WTC11 (cell line): Measurements from ENCODE around the gene GABBR2. TPM values are rescaled to one million over a fixed set of nuclear protein-coding genes. Genes with fewer than 3 reads are reported as not detected.
A peak's percentile ranks its signal among the peaks of the same experiment; 100 is the strongest.

Experiments
- ATAC-seq: fragments of 200-7000 bp; cut with Tn5 transposase; 2 replicates; pipeline ENCODE4 v1.10.0; 2021; ENCODE audit warnings: mild to moderate bottlenecking, moderate library complexity
- CTCF ChIA-PET: fragments of 300-600 bp; sonication (Branson Sonifier 250); formaldehyde crosslinking; loops from one replicate; lab custom pipeline; 2021; ENCODE audit warnings: antibody characterized with exemption; lab: Charles Lee
- POLR2A ChIA-PET: fragments of 350-600 bp; sonication (Branson Sonifier 250); formaldehyde crosslinking; loops from one replicate; lab custom pipeline; 2021; ENCODE audit warnings: antibody characterized with exemption; lab: Charles Lee
- DNase-seq: peaks from one replicate; pipeline ENCODE4 v3.0.0; 2021; ENCODE audit warnings: low spot score
- H3K27ac Mint-ChIP-seq: 2 replicates; pipeline ENCODE4 v1.8.0; 2021; ENCODE audit warnings: mixed read lengths
- H3K27me3 Mint-ChIP-seq: 2 replicates; pipeline ENCODE4 v1.8.0; 2021; ENCODE audit warnings: low read depth, mild to moderate bottlenecking, moderate library complexity, mixed read lengths
- H3K36me3 Mint-ChIP-seq: 2 replicates; pipeline ENCODE4 v1.8.0; 2021; ENCODE audit warnings: mixed read lengths
- H3K4me1 Mint-ChIP-seq: 2 replicates; pipeline ENCODE4 v1.8.0; 2022; ENCODE audit warnings: mixed read lengths
- H3K4me3 Mint-ChIP-seq: 2 replicates; pipeline ENCODE4 v1.8.0; 2021; ENCODE audit warnings: mild to moderate bottlenecking, moderate library complexity, mixed read lengths
- H3K9me3 Mint-ChIP-seq: 2 replicates; pipeline ENCODE4 v1.8.0; 2021; ENCODE audit warnings: mixed read lengths
- ATF2 ChIP-seq: sonication (generic); formaldehyde crosslinking; IDR thresholded peaks from 2 replicates; pipeline ENCODE4 v1.8.1; 2022; ENCODE audit warnings: low read depth, missing genetic modification reagents, borderline replicate concordance
- ATF6 ChIP-seq: sonication (generic); formaldehyde crosslinking; IDR thresholded peaks from 2 replicates; pipeline ENCODE4 v1.8.1; 2023; ENCODE audit warnings: mild to moderate bottlenecking, missing genetic modification reagents
- ESRRA ChIP-seq: sonication (generic); formaldehyde crosslinking; IDR thresholded peaks from 2 replicates; pipeline ENCODE4 v1.8.1; 2022; ENCODE audit warnings: mild to moderate bottlenecking, missing genetic modification reagents, borderline replicate concordance
- FOXP1 ChIP-seq: sonication (generic); formaldehyde crosslinking; IDR thresholded peaks from 2 replicates; pipeline ENCODE4 v1.8.0; 2022; ENCODE audit warnings: missing genetic modification reagents, mild to moderate bottlenecking, moderate library complexity, borderline replicate concordance
- FOXP4 ChIP-seq: sonication (generic); formaldehyde crosslinking; IDR thresholded peaks from 2 replicates; pipeline ENCODE4 v1.8.0; 2022; ENCODE audit warnings: mild to moderate bottlenecking, missing genetic modification reagents
- GRHL2 ChIP-seq: fragments of 250-450 bp; sonication (Bioruptor Pico); IDR thresholded peaks from 2 replicates; pipeline ENCODE4 v1.8.0; 2022; ENCODE audit warnings: mild to moderate bottlenecking, moderate library complexity; ENCODE audit not compliant: insufficient replicate concordance, severe bottlenecking
- IRF1 ChIP-seq: sonication (generic); formaldehyde crosslinking; IDR thresholded peaks from 2 replicates; pipeline ENCODE4 v1.8.0; 2023; ENCODE audit warnings: missing genetic modification reagents
- JUN ChIP-seq: sonication (generic); formaldehyde crosslinking; IDR thresholded peaks from 2 replicates; pipeline ENCODE4 v1.8.0; 2023; ENCODE audit warnings: mild to moderate bottlenecking, missing genetic modification reagents
- NFE2L1 ChIP-seq: sonication (generic); formaldehyde crosslinking; IDR thresholded peaks from 2 replicates; pipeline ENCODE4 v1.8.1; 2023; ENCODE audit warnings: missing genetic modification reagents
- TCF7 ChIP-seq: sonication (generic); formaldehyde crosslinking; IDR thresholded peaks from 2 replicates; pipeline ENCODE4 v1.8.0; 2022; ENCODE audit warnings: mild to moderate bottlenecking, low read depth, missing genetic modification reagents, moderate library complexity
- TP53 ChIP-seq: sonication (generic); formaldehyde crosslinking; IDR thresholded peaks from 2 replicates; pipeline ENCODE4 v1.8.1; 2023; ENCODE audit warnings: mild to moderate bottlenecking, missing genetic modification reagents
- total RNA-seq: library from RNA; stranded (reverse); gene quantifications from 3 replicates; pipeline ENCODE4 v1.2.3, GENCODE V29; 2021
- TF ChIP-seq, protein P1 (sequence below): sonication (generic); formaldehyde crosslinking; IDR thresholded peaks from 2 replicates; pipeline ENCODE4 v1.8.1; 2023; ENCODE audit warnings: mild to moderate bottlenecking, missing genetic modification reagents, moderate library complexity
- TF ChIP-seq, protein P2 (sequence below): fragments of 250-450 bp; sonication (Bioruptor Pico); IDR thresholded peaks from 2 replicates; pipeline ENCODE4 v1.9.0; 2021; ENCODE audit warnings: mild to moderate bottlenecking, borderline replicate concordance
- TF ChIP-seq, protein P3 (sequence below): sonication (generic); formaldehyde crosslinking; conservative IDR thresholded peaks from 2 replicates; pipeline ENCODE4 v1.8.1; 2022; ENCODE audit warnings: mild to moderate bottlenecking, missing genetic modification reagents

The GABBR2 gene
- total RNA-seq, 1 experiment from 2014 or later: 0.92 TPM

GRCh38 chr9:98702835-98703380 is 5.8 kb downstream of the GABBR2 start:
- H3K4me3 Mint-ChIP-seq: no peak overlapping the region
- peaks cover 40% of the 10 kb centered on the region for H3K27me3 Mint-ChIP-seq
- peaks cover 10% of the 10 kb centered on the region for H3K9me3 Mint-ChIP-seq
- H3K4me1 Mint-ChIP-seq: peaks cover 6% of the 10 kb centered on the region; the same call in 1 of the 2 replicates
- CTCF ChIA-PET: interaction anchor here (0.7 kb wide), 1 partner anchor 166 kb away, joined by 3 read pairs; no protein-coding TSS in a partner anchor
- H3K36me3 Mint-ChIP-seq: no peaks in the 10 kb centered on the region
- no peak for DNase-seq
- ATAC-seq: no peak
- no peak overlapping the region for H3K27ac Mint-ChIP-seq
- no peak for TF ChIP-seq ATF6
- TF ChIP-seq, protein P1, sequence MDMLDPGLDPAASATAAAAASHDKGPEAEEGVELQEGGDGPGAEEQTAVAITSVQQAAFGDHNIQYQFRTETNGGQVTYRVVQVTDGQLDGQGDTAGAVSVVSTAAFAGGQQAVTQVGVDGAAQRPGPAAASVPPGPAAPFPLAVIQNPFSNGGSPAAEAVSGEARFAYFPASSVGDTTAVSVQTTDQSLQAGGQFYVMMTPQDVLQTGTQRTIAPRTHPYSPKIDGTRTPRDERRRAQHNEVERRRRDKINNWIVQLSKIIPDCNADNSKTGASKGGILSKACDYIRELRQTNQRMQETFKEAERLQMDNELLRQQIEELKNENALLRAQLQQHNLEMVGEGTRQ: peak; percentile 40; the same call in 1 of the 2 replicates
- TF ChIP-seq FOXP1 (CRISPR knock-in tag): no peak
- TF ChIP-seq, protein P2, sequence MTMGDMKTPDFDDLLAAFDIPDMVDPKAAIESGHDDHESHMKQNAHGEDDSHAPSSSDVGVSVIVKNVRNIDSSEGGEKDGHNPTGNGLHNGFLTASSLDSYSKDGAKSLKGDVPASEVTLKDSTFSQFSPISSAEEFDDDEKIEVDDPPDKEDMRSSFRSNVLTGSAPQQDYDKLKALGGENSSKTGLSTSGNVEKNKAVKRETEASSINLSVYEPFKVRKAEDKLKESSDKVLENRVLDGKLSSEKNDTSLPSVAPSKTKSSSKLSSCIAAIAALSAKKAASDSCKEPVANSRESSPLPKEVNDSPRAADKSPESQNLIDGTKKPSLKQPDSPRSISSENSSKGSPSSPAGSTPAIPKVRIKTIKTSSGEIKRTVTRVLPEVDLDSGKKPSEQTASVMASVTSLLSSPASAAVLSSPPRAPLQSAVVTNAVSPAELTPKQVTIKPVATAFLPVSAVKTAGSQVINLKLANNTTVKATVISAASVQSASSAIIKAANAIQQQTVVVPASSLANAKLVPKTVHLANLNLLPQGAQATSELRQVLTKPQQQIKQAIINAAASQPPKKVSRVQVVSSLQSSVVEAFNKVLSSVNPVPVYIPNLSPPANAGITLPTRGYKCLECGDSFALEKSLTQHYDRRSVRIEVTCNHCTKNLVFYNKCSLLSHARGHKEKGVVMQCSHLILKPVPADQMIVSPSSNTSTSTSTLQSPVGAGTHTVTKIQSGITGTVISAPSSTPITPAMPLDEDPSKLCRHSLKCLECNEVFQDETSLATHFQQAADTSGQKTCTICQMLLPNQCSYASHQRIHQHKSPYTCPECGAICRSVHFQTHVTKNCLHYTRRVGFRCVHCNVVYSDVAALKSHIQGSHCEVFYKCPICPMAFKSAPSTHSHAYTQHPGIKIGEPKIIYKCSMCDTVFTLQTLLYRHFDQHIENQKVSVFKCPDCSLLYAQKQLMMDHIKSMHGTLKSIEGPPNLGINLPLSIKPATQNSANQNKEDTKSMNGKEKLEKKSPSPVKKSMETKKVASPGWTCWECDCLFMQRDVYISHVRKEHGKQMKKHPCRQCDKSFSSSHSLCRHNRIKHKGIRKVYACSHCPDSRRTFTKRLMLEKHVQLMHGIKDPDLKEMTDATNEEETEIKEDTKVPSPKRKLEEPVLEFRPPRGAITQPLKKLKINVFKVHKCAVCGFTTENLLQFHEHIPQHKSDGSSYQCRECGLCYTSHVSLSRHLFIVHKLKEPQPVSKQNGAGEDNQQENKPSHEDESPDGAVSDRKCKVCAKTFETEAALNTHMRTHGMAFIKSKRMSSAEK: no peak
- TF ChIP-seq TCF7 (CRISPR knock-in tag): no peak
- no peak for TF ChIP-seq GRHL2 (CRISPR knock-in tag)
- POLR2A ChIA-PET: no interaction called here

DNA sequence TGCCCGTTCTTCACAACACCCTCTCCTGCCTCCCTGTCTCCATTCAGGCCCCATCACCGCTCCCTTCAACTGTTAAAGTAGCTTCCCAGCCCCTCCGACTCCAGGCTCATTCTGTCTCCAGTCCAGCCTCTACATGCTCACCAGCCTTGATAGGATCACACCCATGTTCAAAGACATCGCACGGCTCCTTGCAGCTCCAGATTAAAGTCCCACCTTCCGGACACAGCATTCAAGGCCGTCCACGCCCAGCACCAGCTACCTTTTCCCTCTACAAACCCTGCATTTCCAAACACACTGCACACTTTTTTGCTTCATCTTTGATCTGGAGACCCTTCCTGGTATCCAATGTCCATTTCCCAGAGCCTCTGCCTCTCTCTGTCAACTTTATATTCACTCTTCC is 6.4 kb downstream of the GABBR2 start:
- Mint-ChIP-seq H3K27me3 (peaks cover 35% of the 10 kb centered on the region), H3K4me1 (peaks cover 6% of the 10 kb centered on the region; the same call in 1 of the 2 replicates), H3K36me3 (no peaks in the 10 kb centered on the region), H3K9me3 (peaks cover 10% of the 10 kb centered on the region), H3K4me3 (no peak overlapping the region), H3K27ac (no peak overlapping the region)
- DNase-seq: no peak
- no peak for ATAC-seq
- CTCF ChIA-PET: no interaction called here
- TF ChIP-seq ESRRA (CRISPR knock-in tag) (no peak), JUN (CRISPR knock-in tag) (no peak)
- POLR2A ChIA-PET: no interaction called here

GRCh38 chr9:98701576-98701975 is 7.2 kb downstream of the GABBR2 start:
- peaks cover 3% of the 10 kb centered on the region; the same call in 1 of the 2 replicates for H3K4me1 Mint-ChIP-seq
- H3K27me3 Mint-ChIP-seq: peaks cover 27% of the 10 kb centered on the region
- no peaks in the 10 kb centered on the region for H3K36me3 Mint-ChIP-seq
- no peak for TF ChIP-seq ATF2
- DNase-seq: no peak
- H3K27ac Mint-ChIP-seq: no peak overlapping the region
- ChIA-PET POLR2A (no interaction called here), CTCF (interaction anchor here (1.8 kb wide), 1 partner anchor 24 kb away, joined by 9 read pairs; no protein-coding TSS in a partner anchor)
- ATAC-seq: no peak
- H3K4me3 Mint-ChIP-seq: no peak overlapping the region
- H3K9me3 Mint-ChIP-seq: peaks cover 10% of the 10 kb centered on the region

DNA sequence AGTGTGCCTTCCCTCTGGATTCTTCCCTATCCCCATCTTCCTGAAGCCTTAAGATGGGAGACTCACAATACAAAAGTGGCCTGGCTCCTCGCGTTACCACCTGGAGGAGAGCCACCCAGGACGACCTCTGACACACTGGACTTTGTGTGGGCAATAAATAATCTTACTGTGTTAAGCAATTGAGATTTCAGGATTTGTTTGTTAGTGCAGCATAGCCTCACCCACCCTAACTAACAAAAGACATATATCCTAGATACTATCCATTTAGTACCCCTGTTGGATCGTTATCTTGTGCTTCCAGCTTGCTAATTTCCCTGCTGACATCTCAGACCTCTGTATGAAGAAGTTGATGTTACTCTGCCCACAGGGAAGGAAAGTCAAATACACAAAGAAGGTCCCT is 7.9 kb downstream of the GABBR2 start:
- Mint-ChIP-seq H3K27me3 (peaks cover 19% of the 10 kb centered on the region), H3K4me1 (no peaks in the 10 kb centered on the region)
- ATAC-seq: no peak
- CTCF ChIA-PET: interaction anchor here (0.8 to 1.8 kb wide), 2 partner anchors 23 to 164 kb away, joined by 3 to 9 read pairs; no protein-coding TSS in a partner anchor
- TF ChIP-seq TCF7 (CRISPR knock-in tag) (no peak), NFE2L1 (CRISPR knock-in tag) (no peak), FOXP1 (CRISPR knock-in tag) (no peak), TP53 (CRISPR knock-in tag) (no peak), FOXP4 (CRISPR knock-in tag) (no peak), IRF1 (no peak)
- TF ChIP-seq, protein P3, sequence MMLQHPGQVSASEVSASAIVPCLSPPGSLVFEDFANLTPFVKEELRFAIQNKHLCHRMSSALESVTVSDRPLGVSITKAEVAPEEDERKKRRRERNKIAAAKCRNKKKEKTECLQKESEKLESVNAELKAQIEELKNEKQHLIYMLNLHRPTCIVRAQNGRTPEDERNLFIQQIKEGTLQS: no peak
- TF ChIP-seq, all 79 proteins: peak for 0
- H3K4me3 Mint-ChIP-seq: no peak overlapping the region
- H3K27ac Mint-ChIP-seq: no peak overlapping the region
- H3K36me3 Mint-ChIP-seq: no peaks in the 10 kb centered on the region
- DNase-seq: no peak
- H3K9me3 Mint-ChIP-seq: peaks cover 10% of the 10 kb centered on the region
- POLR2A ChIA-PET: no interaction called here
